Germinal center (tissue), 1 donor: Measurements from ENCODE around the gene KCNQ1.
"Not testable (repeated sequence)": the region's sequence is repeated elsewhere in the genome, so short reads cannot be mapped to it uniquely, and the experiment has no call there.

ENCODE experiments used
- DNase-seq: peaks from one replicate; pipeline ENCODE4 v3.0.0; 2012; ENCODE audit warnings: mixed read lengths, low spot score

Gene KCNQ1

GRCh38 chr11:2474059-2474901 lies 29.5 kb downstream of the KCNQ1 start:
- DNase-seq: no peak

- DNase-seq: no peak
These were observed 30.5 kb downstream of the KCNQ1 start for GRCh38 chr11:2475136-2475918.

GRCh38 chr11:2477254-2477653 lies 32.4 kb downstream of the KCNQ1 start:
- no peak for DNase-seq

GRCh38 chr11:2477936-2478335 lies 33.1 kb downstream of the KCNQ1 start:
- no peak for DNase-seq

GRCh38 chr11:2480067-2480873 lies 35.5 kb downstream of the KCNQ1 start:
- DNase-seq: not testable (repeated sequence)

GRCh38 chr11:2480874-2481220 lies 36.0 kb downstream of the KCNQ1 start:
- DNase-seq: no peak

- DNase-seq: no peak
These were observed 36.4 kb downstream of the KCNQ1 start for GRCh38 chr11:2481253-2481652.

GRCh38 chr11:2482204-2482603 lies 37.4 kb downstream of the KCNQ1 start:
- DNase-seq: no peak

GRCh38 chr11:2482745-2483144 lies 37.9 kb downstream of the KCNQ1 start:
- DNase-seq: no peak

GRCh38 chr11:2483426-2483825 lies 38.6 kb downstream of the KCNQ1 start:
- no peak for DNase-seq

- peak; percentile 1 for DNase-seq
These were observed 39.8 kb downstream of the KCNQ1 start for GRCh38 chr11:2484576-2485125.

GRCh38 chr11:2488004-2488403 lies 43.2 kb downstream of the KCNQ1 start:
- DNase-seq: no peak

GRCh38 chr11:2489083-2489482 lies 44.3 kb downstream of the KCNQ1 start:
- DNase-seq: no peak

- DNase-seq: not testable (repeated sequence)
These were observed 53.1 kb downstream of the KCNQ1 start for GRCh38 chr11:2497951-2498350.

GRCh38 chr11:2498750-2499149 lies 53.9 kb downstream of the KCNQ1 start:
- no peak for DNase-seq

GRCh38 chr11:2507212-2507901 lies 62.5 kb downstream of the KCNQ1 start:
- DNase-seq: peak; percentile 0

- peak; percentile 1 for DNase-seq
These were observed 63.3 kb downstream of the KCNQ1 start for GRCh38 chr11:2507945-2508749.

GRCh38 chr11:2508793-2509192 lies 64.0 kb downstream of the KCNQ1 start:
- DNase-seq: peak; percentile 1

GRCh38 chr11:2509481-2510001 lies 64.7 kb downstream of the KCNQ1 start:
- DNase-seq: peak; percentile 0

GRCh38 chr11:2510626-2511402 lies 66.0 kb downstream of the KCNQ1 start:
- peak; percentile 1 for DNase-seq
